NCI-H1105 (cell line): ENCODE data around the gene PEX5.
"Not testable (repeated sequence)": the region's sequence is repeated elsewhere in the genome, so short reads cannot be mapped to it uniquely, and the experiment has no call there.

Experiments
- DNase-seq: peaks from one replicate; lab custom pipeline; 2025; lab: John Stamatoyannopoulos, UW

PEX5 gene

DNA sequence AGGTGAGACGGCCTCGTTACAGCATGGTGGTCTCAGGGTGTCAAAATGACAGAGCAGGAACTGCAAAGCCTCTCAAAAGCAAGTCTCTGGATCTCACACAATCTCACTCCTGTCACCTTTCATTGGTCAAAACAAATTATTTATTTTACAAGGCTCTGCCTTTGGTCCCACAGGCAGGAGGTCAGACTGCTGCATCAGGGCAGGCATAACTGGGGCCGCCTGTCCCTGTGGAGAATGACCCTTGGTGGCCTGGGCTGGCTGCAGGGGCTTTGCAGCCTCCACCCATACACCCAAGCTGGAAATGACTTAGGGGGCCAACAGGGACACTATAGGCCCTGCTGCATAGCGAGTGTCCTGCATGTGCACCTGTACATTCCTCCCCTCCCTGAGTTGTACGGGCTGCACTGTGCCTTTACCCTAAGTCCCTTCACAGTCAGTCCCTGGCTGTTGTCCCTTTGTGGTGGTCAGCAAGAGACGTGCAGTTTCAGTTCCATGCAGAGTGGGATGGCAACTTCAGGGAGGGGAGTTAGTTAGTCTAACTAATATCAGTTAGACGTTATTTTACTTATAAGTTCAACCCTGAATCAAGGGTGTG is 28.1 kb downstream of the PEX5 start:
- no peak for DNase-seq

DNA sequence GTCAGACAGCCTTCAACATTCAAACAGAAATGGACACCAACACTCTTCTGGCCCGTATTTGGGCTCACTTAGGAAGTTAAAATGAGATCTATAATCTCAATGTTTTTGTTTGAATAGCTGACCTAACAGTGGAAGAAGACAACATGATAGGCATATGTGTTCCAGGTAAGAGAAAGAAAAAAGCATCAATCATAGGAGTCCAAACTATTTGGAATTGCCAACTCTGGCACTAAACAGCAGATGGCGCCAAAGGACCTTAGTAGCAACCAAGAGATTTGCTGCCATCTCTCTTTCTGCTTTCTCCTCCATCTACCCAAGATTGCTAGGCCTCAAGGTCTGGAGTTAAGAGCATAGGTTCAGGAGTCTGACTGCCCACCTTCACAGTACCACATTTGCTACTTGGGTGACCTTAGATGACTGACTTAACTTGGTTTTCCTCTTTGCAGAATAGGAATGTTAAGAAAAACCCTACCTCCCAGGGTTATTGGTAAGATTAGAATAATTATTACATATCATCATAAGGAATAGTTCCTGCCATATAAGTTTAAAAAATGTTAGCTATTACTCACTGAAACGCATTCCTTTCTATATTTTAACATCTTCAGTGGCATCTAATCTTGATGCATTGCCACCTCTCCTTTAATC is 30.2 kb downstream of the PEX5 start:
- peak; percentile 62 for DNase-seq

DNA sequence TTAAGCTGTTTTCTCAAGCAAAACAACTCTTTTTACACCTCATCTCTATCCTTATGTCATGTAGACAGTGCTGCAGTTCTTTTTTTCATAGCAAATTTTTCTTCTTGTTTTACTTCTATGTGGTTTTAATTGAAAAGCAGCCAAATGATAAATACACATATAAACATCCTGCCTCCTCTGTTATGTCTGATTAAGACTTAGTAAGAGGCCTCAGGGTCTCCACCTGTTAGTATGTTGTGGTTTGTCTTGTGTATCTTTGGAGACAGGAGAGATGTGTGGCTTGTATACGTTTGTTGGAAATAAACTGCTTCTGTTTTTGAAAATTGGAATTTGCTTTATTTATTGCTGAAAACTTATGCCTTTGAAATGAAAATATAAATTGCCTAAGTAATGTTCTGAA is 32.0 kb downstream of the PEX5 start:
- no peak for DNase-seq

DNA sequence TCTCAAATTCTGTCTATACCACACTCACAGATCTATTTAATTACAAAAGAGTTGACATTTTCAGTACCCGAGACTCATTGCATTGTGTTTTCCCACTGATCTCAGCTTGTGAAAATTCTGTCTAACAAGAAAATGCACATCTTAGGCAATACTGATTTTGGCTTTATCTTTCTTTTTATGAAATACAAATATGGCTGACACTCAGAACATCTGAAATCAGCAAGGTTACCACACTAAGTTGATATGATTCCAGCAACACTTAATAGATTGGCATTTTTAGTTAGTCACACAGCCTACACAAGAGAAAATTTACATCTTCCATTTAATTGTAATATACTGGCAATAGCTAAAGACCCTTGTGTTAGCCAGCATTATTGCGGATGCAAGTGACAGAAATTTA is 40.3 kb downstream of the PEX5 start:
- no peak for DNase-seq

DNA sequence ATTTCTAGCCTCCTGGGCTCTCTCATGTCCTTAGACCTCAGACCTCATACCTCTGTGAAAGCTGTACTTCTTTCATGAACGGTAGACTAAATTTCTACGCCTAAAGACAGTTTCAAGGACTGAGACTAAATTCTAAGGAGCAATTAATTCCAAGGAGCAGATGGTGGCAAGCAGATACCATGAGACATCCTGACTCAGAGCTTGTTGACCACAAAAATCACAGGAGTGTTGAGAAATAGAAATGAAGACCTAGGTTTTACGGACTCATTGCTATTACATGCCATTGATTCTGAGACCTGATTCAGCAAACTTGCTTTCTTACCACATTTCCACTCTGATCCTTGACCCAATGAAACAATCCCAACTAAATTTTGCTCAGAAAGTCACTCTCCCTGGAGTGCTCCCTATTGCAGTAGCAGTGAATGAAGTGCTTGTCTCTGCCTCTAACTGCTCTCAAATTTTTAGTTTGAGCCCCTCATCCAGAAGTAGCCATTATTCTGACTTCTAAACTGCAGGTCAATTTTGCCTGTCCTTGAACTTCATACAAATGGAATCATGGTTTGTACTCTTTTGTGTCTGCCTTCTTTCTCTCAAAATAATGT is 52.0 kb downstream of the PEX5 start:
- DNase-seq, result no peak

DNA sequence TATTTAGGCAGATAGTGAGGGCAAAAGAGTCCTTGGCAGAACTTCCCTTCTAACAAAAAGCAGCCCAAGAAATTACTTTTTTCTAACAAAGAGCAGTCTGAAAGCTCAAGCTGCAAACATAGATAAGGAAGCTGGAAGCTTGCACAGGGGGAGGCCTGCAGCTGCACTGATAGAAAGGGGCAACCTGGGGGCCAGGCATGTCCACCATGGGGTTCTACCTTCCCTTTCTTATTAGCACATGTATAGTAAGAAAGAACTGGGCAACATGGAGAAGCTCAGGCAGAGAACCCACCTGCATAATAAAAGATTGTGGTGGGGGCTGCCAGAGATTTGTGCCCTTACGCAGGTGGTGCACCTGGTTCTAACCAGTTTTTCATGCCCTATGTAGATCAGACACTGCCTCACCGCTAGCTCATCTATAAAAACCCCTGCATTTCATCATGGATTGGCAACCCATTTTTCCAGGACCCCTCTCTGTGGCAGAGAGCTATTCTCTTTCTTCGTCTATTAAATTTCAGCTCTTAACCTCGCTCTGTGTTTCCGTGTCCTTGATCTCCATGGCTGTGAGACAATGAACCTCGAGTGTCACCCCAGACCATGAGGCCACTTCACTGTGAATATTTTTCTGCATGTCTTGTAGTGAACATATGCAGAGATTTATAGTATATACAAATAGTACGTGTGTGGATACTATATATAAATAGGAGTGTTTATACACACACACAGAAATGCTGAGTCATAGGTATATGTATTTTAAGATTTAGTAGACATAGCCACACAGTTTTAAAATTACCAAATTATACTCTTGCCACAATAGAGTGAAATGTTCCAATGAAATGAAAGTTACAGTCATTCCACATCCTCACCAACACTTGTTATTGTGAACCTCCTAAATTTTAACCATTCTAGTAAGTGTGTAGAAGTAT is 53.0 kb downstream of the PEX5 start:
- DNase-seq, result no peak

DNA sequence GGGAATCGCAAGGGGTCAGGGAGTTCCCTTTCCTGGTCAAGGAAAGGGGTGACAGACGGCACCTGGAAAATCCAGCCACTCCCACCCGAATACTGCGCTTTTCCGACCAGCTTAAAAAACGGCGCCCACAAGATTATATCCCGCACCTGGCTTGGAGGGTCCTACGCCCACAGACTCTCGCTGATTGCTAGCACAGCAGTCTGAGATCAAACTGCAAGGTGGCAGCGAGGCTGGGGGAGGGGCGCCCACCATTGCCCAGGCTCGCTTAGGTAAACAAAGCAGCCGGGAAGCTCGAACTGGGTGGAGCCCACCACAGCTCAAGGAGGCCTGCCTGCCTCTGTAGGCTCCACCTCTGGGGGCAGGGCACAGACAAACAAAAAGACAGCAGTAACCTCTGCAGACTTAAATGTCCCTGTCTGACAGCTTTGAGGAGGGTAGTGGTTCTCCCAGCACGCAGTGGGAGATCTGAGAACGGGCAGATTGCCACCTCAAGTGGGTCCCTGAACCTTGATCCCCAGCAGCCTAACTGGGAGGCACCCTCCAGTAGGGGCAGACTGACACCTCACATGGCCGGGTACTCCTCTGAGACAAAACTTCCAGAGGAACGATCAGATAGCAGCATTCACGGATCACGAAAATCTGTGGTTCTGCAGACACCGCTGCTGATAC is 62.0 kb downstream of the PEX5 start:
- not testable (repeated sequence) for DNase-seq

DNA sequence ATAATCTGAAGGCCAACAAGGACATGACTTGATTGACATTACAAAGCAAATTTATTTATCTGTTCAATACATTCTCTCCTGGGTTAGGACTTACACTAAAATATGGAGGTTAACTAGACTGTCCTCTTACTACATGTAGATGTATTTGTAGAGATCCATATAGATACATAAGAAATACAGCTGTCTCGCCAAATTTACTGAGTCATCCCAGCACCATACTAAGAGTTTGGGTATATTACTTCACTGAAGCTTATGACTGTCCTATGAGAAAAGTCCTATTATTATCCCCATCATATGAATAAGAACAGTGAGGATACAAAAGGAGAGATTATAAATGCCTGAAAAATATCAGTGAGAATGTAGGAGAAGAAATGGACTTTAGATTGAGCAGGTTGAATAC is 69.6 kb downstream of the PEX5 start:
- no peak for DNase-seq
